Measurements from ENCODE around the gene ENAH.
"Not testable (repeated sequence)": the region's sequence is repeated elsewhere in the genome, so short reads cannot be mapped to it uniquely, and the experiment has no call there.

ENAH gene

GRCh38 chr1:225525377-225525776 is 127.5 kb downstream of the ENAH start:
- no peak for DNase-seq (ENCODE audit: low read depth)

DNA sequence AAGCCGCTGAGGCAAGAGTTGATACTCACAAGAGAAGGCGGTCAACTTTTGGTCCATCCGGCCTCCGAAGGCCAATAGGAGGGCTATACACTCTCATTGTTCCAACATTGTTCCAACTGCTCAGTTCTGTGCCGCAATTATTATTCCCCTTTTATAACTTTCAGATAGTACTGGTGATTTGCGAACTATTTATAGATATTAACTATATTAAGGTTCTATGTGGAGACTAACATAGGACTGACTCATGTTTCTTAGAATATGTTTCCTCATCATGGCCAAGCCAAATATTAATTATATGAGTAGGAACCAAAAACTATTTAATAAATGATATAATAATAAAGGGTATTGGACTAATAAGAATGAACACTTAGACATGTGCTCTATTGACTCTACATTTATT is 128.4 kb downstream of the ENAH start:
- no peak for DNase-seq (ENCODE audit: low read depth)

DNA sequence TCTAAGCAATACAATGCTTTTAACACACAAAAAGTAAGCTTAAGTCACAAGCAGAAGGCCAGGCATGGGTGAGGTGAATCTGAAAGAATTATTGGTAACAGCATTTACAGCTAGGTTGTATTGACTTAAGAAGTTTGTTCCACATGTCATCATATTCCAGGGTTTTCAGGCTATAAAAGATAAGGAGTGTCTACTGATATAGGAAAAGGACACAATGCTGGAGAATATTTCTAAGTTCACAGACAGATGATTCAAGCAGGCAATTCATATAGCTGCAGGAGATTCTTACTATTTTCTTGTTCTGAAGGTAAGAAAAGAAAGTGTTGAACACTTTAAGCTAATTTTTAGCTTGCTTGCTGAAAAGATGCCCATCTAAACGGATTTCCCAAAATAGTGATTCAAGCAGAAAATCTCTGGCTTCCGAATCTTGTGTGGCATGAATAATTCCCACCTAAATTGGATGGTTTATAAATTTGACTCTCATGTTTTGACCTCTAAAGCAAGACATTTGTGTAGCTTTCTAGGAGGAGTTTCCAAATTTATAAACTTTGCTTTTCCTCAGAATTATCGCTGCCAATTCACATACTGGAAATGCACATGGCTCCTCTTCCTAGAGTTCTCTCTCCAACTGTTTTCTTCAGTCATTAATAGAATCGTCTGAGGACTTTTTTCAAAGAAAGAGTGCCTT is 129.5 kb downstream of the ENAH start:
- DNase-seq (ENCODE audit: low read depth): no peak

DNA sequence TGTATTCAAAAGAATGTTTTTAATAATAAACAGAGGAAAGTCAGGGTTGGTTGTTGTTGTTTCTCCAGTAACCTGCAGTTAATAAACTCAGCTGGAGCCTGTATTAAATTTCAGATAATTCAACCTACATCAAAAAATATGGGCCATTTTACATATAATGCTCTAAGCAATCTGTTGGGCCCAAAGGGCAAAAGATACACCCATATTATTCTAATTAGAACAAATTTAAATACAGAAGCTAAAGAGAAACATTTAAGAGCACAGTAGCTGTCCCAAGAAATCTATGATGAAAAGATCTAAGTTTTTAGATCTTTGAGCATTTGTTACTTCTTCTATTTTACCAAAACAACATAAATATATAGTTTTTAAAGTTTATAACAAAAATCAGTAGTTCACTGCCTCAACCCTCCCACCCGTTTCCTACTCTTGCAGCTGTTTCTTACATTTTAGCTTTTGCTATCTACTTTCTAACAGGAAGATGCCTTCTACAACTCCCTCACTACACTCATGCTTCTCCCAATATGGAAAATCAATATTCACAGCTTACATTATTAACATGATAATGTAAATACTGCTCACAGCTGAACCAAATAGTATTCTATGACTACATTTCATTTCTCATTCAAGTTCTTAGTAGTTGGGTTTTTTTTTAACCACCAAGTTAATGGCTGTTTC is 130.2 kb downstream of the ENAH start:
- DNase-seq (ENCODE audit: low read depth): no peak

GRCh38 chr1:225520587-225521227 is 132.2 kb downstream of the ENAH start:
- DNase-seq (ENCODE audit: low read depth): no peak

- DNase-seq (ENCODE audit: low read depth): no peak
Observed at GRCh38 chr1:225519166-225519863, 133.6 kb downstream of the ENAH start.

GRCh38 chr1:225517697-225518096 is 135.2 kb downstream of the ENAH start:
- DNase-seq (ENCODE audit: low read depth): no peak

GRCh38 chr1:225517221-225517620 is 135.7 kb downstream of the ENAH start:
- DNase-seq (ENCODE audit: low read depth): no peak

GRCh38 chr1:225514671-225515081 is 138.2 kb downstream of the ENAH start:
- no peak for DNase-seq (ENCODE audit: low read depth)

GRCh38 chr1:225513576-225513975 is 139.3 kb downstream of the ENAH start:
- DNase-seq (ENCODE audit: low read depth): not testable (repeated sequence)

DNA sequence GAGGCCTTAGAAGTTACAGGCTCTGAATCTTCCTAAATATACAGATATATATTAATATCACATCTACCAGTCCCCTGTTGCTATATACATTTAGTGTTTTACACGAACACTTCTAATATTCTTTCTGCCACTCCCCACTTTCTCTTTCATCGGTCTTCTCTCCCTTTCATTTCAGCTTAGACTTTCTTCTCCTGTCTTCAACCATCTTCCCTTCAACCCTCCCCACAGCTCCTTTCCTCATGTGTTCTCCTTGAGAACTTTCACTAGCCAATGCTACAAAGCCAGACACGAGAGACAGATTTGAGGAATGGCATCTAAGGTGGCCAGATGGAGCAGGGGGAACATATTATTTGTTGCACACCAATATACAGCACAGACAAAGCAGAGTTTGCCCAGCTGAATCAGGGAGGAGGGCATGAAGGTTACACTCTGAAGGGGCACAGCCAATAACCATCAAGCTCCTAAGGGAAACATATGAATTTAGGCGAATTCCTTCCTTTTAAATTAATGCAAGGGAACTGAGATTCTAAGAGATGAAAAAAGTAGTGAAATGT is 141.0 kb downstream of the ENAH start:
- no peak for DNase-seq (ENCODE audit: low read depth)

DNA sequence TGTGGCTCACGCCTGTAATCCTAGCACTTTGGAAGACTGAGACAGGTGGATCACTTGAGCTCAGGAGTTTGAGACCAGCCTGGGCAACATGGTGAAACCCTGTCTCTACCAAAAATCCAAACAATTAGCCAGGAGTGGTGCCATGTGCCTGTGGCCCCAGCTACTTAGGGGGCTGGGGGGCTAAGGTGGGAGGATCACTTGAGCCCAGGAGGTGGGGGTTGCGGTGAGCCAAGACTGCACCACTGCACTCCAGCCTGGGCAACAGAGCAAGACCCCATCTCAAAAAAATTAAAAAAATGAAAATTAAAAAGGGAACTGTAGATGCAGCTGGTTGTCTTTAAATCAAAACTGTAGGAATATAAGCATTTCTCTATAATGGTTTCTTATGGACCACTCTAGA is 142.2 kb downstream of the ENAH start:
- DNase-seq (ENCODE audit: low read depth): not testable (repeated sequence)

DNA sequence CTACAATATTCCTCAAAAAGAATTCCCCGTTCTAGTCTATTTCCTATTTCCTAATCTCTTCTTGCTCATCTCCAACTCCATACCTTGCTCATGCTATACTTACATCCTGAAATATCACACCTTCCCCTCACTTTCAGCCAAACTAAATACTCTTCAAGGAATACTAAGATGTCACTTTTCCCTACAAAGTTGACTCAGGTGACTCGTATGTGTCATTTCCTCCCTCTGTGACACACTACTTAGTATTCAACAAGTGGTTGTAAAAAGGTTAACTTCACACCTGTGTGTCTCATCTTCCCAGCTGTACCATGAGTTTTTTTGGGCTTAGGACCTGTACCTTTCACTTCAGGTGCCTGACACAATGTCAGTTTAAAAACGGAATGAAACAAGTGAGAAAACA is 143.2 kb downstream of the ENAH start:
- no peak for DNase-seq (ENCODE audit: low read depth)

- DNase-seq (ENCODE audit: low read depth): no peak
Observed at GRCh38 chr1:225509376-225509707, 143.6 kb downstream of the ENAH start.

DNA sequence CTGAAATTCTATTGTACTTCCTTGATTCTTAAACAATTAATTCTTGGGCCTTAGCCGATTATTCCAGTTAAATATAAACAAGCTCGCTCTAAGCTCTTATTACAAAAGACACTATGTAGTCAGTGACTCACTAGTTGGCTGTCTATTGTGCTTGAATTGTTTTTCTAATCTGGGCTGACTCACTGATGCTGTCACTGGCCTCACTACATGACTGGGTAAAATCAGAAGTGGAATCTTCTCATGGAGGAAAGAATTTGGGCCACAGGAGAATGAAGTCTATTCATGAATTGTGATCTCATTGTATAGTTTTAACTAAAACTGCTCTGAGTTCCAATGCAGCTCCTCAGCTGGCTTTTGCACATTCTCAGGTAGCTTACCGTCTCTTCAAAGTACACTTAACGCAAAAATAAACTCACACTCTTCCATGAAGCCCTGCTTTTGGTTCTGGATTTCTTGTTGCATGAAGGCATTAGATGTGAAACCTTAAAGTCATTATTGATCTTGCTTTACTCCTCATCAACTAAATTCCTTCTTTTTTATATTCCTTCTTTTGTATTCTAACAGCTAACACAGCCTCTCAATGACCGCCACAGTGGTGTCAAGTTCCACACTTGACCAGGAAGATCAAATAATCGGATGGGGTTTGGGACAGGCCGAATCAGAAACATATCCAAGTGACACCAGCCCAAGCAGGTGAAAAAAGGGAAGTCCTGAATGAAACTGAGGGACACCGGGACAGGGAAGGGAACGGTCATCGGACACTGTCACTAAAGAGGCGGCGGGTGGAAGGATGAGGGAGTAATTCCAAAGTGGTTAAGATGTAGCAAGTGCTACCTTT is 144.2 kb downstream of the ENAH start:
- DNase-seq (ENCODE audit: low read depth): no peak

GRCh38 chr1:225506727-225507126 is 146.2 kb downstream of the ENAH start:
- no peak for DNase-seq (ENCODE audit: low read depth)

GRCh38 chr1:225504776-225505175 is 148.1 kb downstream of the ENAH start:
- no peak for DNase-seq (ENCODE audit: low read depth)

GRCh38 chr1:225500624-225501192 is 152.2 kb downstream of the ENAH start:
- no peak for DNase-seq (ENCODE audit: low read depth)

GRCh38 chr1:225498549-225499136 is 154.3 kb downstream of the ENAH start:
- DNase-seq (ENCODE audit: low read depth): no peak

GRCh38 chr1:225494789-225495359 is 158.0 kb downstream of the ENAH start:
- no peak for DNase-seq (ENCODE audit: low read depth)
